ENCODE measurements around the gene SORT1. TPM values are rescaled to one million over a fixed set of nuclear protein-coding genes. Genes with fewer than 3 reads are reported as not detected.

Gene SORT1
- total and polyA plus RNA-seq, 2 of the 13 experiments (the other 11 are each of a cell fraction or from before 2014, with no cell fraction given), result 32.4 to 93.0 TPM

DNA sequence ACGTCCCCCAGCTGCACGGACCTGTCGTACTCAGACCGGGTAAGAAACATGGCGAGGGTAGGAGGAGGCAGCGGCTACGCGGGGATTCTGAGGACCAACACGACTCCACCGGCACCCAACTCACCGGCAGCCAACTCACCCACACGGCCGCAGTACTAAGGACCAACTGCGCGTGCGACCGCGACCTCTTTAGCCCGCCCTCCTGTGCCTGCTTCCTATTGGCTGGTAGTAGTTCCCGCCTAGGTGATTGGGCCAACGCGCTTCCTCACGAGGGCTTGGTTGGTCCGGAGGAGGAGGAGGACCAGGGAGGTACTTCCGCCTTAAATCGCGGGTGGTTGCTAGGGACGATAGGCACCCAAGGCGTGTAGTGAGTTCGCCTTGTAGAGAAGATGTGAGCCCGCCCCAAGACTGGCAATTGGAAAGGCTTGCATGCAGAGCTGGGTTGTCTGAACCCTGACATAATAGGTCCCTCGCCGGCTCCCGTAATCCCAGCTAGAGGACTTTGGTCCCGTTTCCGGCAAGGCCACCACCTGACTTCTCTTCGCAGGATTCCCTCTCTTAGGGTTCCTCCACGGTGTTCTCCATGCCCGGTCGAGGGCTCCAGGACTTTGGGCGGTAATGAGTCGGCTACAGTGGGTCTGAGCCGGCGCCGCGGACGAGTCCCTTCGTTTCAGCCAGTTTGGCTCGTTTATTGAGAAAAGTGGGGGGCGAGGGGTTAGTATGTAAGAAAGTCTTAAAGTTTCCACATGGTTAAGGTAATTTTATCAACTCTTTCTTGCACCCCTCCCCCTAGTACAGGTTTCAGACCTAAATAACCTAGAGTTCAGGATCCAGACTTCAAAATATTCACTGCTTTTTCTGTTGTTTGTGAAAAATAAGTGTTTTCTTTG lies 28.8 kb upstream of the SORT1 start, which contains the start of gene PSMA5 (continued):
- peak; percentile 76 for TF ChIP-seq MED8 (CRISPR knock-in tag; IDR thresholded peaks at IDR 0.05; ENCODE audit: insufficient replicate concordance)
- TF ChIP-seq ZNF776 (CRISPR knock-in tag; IDR thresholded peaks at IDR 0.05), result peak; percentile 73; the same call in 1 of the 2 replicates
- no peak for TF ChIP-seq NCOA1 (CRISPR knock-in tag; IDR thresholded peaks at IDR 0.05)
- TF ChIP-seq ZNF101 (CRISPR knock-in tag; IDR thresholded peaks at IDR 0.05; ENCODE audit: borderline replicate concordance, low read depth), result peak; percentile 70; the same call in 1 of the 2 replicates
- peak; percentile 93 for TF ChIP-seq HNF4A (CRISPR knock-in tag; IDR thresholded peaks at IDR 0.05)
- TF ChIP-seq, protein P1, sequence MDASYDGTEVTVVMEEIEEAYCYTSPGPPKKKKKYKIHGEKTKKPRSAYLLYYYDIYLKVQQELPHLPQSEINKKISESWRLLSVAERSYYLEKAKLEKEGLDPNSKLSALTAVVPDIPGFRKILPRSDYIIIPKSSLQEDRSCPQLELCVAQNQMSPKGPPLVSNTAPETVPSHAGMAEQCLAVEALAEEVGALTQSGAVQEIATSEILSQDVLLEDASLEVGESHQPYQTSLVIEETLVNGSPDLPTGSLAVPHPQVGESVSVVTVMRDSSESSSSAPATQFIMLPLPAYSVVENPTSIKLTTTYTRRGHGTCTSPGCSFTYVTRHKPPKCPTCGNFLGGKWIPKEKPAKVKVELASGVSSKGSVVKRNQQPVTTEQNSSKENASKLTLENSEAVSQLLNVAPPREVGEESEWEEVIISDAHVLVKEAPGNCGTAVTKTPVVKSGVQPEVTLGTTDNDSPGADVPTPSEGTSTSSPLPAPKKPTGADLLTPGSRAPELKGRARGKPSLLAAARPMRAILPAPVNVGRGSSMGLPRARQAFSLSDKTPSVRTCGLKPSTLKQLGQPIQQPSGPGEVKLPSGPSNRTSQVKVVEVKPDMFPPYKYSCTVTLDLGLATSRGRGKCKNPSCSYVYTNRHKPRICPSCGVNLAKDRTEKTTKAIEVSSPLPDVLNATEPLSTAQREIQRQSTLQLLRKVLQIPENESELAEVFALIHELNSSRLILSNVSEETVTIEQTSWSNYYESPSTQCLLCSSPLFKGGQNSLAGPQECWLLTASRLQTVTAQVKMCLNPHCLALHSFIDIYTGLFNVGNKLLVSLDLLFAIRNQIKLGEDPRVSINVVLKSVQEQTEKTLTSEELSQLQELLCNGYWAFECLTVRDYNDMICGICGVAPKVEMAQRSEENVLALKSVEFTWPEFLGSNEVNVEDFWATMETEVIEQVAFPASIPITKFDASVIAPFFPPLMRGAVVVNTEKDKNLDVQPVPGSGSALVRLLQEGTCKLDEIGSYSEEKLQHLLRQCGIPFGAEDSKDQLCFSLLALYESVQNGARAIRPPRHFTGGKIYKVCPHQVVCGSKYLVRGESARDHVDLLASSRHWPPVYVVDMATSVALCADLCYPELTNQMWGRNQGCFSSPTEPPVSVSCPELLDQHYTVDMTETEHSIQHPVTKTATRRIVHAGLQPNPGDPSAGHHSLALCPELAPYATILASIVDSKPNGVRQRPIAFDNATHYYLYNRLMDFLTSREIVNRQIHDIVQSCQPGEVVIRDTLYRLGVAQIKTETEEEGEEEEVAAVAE (CRISPR knock-in tag; IDR thresholded peaks at IDR 0.05; ENCODE audit: borderline replicate concordance), result 0 out of 2 replicates have a peak, but pooled peaks have one; percentile 39
- TF ChIP-seq KAT7 (CRISPR knock-in tag; IDR thresholded peaks at IDR 0.05; ENCODE audit: borderline replicate concordance), result peak; percentile 54; the same call in 1 of the 2 replicates
- TF ChIP-seq ZNF772 (CRISPR knock-in tag; IDR thresholded peaks at IDR 0.05), result peak; percentile 87
- no peak for TF ChIP-seq FOXA1 (IDR thresholded peaks at IDR 0.05)
- no peak for TF ChIP-seq FOXA1 (CRISPR knock-in tag; IDR thresholded peaks at IDR 0.05)
- TF ChIP-seq ZFP41 (CRISPR knock-in tag; IDR thresholded peaks at IDR 0.05; ENCODE audit: borderline replicate concordance), result no peak
- TF ChIP-seq CCAR2 (optimal IDR thresholded peaks at IDR 0.05; ENCODE audit: low read depth, low read length), result no peak
- no peak for TF ChIP-seq KDM6A (CRISPR knock-in tag; IDR thresholded peaks at IDR 0.05; ENCODE audit: low read depth)
- TF ChIP-seq PCBP2 (optimal IDR thresholded peaks at IDR 0.05; ENCODE audit: low read depth, low read length, poor library complexity, severe bottlenecking), result no peak
- TF ChIP-seq ZNF768 (CRISPR knock-in tag; IDR thresholded peaks at IDR 0.05), result 0 out of 2 replicates have a peak, but pooled peaks have one; percentile 13
- peak; percentile 89 for TF ChIP-seq SMAD3 (CRISPR knock-in tag; IDR thresholded peaks at IDR 0.05)
- TF ChIP-seq, protein P2, sequence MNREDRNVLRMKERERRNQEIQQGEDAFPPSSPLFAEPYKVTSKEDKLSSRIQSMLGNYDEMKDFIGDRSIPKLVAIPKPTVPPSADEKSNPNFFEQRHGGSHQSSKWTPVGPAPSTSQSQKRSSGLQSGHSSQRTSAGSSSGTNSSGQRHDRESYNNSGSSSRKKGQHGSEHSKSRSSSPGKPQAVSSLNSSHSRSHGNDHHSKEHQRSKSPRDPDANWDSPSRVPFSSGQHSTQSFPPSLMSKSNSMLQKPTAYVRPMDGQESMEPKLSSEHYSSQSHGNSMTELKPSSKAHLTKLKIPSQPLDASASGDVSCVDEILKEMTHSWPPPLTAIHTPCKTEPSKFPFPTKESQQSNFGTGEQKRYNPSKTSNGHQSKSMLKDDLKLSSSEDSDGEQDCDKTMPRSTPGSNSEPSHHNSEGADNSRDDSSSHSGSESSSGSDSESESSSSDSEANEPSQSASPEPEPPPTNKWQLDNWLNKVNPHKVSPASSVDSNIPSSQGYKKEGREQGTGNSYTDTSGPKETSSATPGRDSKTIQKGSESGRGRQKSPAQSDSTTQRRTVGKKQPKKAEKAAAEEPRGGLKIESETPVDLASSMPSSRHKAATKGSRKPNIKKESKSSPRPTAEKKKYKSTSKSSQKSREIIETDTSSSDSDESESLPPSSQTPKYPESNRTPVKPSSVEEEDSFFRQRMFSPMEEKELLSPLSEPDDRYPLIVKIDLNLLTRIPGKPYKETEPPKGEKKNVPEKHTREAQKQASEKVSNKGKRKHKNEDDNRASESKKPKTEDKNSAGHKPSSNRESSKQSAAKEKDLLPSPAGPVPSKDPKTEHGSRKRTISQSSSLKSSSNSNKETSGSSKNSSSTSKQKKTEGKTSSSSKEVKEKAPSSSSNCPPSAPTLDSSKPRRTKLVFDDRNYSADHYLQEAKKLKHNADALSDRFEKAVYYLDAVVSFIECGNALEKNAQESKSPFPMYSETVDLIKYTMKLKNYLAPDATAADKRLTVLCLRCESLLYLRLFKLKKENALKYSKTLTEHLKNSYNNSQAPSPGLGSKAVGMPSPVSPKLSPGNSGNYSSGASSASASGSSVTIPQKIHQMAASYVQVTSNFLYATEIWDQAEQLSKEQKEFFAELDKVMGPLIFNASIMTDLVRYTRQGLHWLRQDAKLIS (CRISPR knock-in tag; IDR thresholded peaks at IDR 0.05), result 0 out of 2 replicates have a peak, but pooled peaks have one; percentile 84
- no peak; the same call in 1 of the 2 replicates for TF ChIP-seq HES4 (CRISPR knock-in tag; IDR thresholded peaks at IDR 0.05; ENCODE audit: borderline replicate concordance)
- peak; percentile 78; the same call in 1 of the 2 replicates for TF ChIP-seq ZNF224 (CRISPR knock-in tag; IDR thresholded peaks at IDR 0.05)
- TF ChIP-seq THAP11 (CRISPR knock-in tag; IDR thresholded peaks at IDR 0.05), result peak; percentile 89
- no peak for TF ChIP-seq ZKSCAN5 (CRISPR knock-in tag; IDR thresholded peaks at IDR 0.05)
